Lower leg skin (tissue), 3 donors: ENCODE data around the gene ATP23.

Source experiments
- POLR2A ChIP-seq, 2 donors: fragments of 450-650 bp; IDR thresholded peaks; one replicate each; pipeline ENCODE4 v1.6.1; 2016 to 2017; ENCODE audit warnings: antibody characterized with exemption in 2 of 2, mild to moderate bottlenecking in 1 of 2, moderate library complexity in 1 of 2
- TF ChIP-seq, protein P1 (sequence below), 3 donors: fragments of 450-650 bp; IDR thresholded peaks; one replicate each; pipeline ENCODE4 v1.5.1; 2016; ENCODE audit warnings: antibody characterized with exemption in 3 of 3, mild to moderate bottlenecking in 3 of 3, moderate library complexity in 2 of 3

DNA sequence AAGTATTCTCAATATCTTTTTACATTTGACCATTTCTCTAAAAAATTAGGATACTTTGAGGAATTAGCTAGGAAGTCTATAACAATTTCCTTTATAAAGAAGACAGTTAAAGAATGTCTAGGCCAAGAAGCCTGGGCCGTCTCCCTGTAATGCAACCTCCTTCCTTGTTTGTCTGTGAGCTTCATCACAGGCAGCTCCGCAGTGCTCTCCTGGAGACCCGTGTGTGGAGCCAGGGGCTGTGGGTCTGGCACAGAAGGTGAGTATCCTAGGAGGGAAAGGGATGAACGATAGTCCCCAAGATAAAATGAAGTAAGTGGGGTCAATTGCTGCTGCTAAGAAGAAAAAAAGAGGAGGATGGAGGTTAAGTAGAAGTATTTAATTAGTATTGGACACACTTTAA, 31.8 kb upstream of the ATP23 start:
- TF ChIP-seq, protein P1, sequence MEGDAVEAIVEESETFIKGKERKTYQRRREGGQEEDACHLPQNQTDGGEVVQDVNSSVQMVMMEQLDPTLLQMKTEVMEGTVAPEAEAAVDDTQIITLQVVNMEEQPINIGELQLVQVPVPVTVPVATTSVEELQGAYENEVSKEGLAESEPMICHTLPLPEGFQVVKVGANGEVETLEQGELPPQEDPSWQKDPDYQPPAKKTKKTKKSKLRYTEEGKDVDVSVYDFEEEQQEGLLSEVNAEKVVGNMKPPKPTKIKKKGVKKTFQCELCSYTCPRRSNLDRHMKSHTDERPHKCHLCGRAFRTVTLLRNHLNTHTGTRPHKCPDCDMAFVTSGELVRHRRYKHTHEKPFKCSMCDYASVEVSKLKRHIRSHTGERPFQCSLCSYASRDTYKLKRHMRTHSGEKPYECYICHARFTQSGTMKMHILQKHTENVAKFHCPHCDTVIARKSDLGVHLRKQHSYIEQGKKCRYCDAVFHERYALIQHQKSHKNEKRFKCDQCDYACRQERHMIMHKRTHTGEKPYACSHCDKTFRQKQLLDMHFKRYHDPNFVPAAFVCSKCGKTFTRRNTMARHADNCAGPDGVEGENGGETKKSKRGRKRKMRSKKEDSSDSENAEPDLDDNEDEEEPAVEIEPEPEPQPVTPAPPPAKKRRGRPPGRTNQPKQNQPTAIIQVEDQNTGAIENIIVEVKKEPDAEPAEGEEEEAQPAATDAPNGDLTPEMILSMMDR (IDR thresholded peaks at IDR 0.05) = no peak
- TF ChIP-seq POLR2A (IDR thresholded peaks at IDR 0.05) = no peak
